GM23338 (cell line): Measurements from ENCODE around the gene SLC25A40. TPM values are rescaled to one million over a fixed set of nuclear protein-coding genes. Genes with fewer than 3 reads are reported as not detected.

Source experiments
- ATAC-seq: fragments of 200-7000 bp; cut with Tn5 transposase; 3 replicates; pipeline ENCODE4 v1.9.1; 2020
- DNase-seq: peaks from one replicate; pipeline ENCODE4 v3.0.0-alpha.2; 2015; ENCODE audit warnings: low spot score
- H2AFZ ChIP-seq: fragments of 200-600 bp; sonication (generic); 2 replicates; pipeline ENCODE4 v1.8.0; 2016; ENCODE audit warnings: antibody characterized with exemption, mild to moderate bottlenecking, moderate library complexity
- H3F3A ChIP-seq: fragments of 200-600 bp; sonication (generic); replicated peaks from 2 replicates; pipeline ENCODE4 v1.8.0; 2017; ENCODE audit warnings: antibody characterized with exemption, mixed run types, low read depth
- H3K27ac ChIP-seq: fragments of 200-600 bp; sonication (generic); 2 replicates; pipeline ENCODE4 v1.6.1; 2016; ENCODE audit warnings: low read depth
- H3K27me3 ChIP-seq: fragments of 200-600 bp; sonication (generic); 2 replicates; pipeline ENCODE4 v1.8.0; 2016; ENCODE audit warnings: mild to moderate bottlenecking, mixed run types, moderate library complexity; ENCODE audit not compliant: insufficient read depth
- H3K36me3 ChIP-seq: fragments of 200-600 bp; sonication (generic); 2 replicates; pipeline ENCODE4 v1.8.0; 2016; ENCODE audit warnings: mild to moderate bottlenecking; ENCODE audit not compliant: insufficient read depth
- H3K4me1 ChIP-seq: fragments of 200-600 bp; sonication (generic); 2 replicates; pipeline ENCODE4 v1.8.0; 2016; ENCODE audit warnings: mild to moderate bottlenecking, moderate library complexity; ENCODE audit not compliant: insufficient read depth
- H3K4me2 ChIP-seq: fragments of 200-600 bp; sonication (generic); 2 replicates; pipeline ENCODE4 v1.7.1; 2017; ENCODE audit warnings: mixed run types
- H3K4me3 ChIP-seq: fragments of 200-600 bp; sonication (generic); 2 replicates; pipeline ENCODE4 v1.6.1; 2016; ENCODE audit warnings: mixed run types
- H3K79me2 ChIP-seq: fragments of 200-600 bp; sonication (generic); replicated peaks from 2 replicates; pipeline ENCODE4 v1.8.0; 2017; ENCODE audit warnings: mild to moderate bottlenecking; ENCODE audit not compliant: insufficient read depth
- H3K9me2 ChIP-seq: fragments of 200-600 bp; sonication (generic); 2 replicates; pipeline ENCODE4 v1.8.0; 2017; ENCODE audit not compliant: insufficient read depth
- H4K20me1 ChIP-seq: fragments of 200-600 bp; sonication (generic); replicated peaks from 2 replicates; pipeline ENCODE4 v1.8.0; 2017; ENCODE audit warnings: mild to moderate bottlenecking; ENCODE audit not compliant: insufficient read depth
- H3K27ac Mint-ChIP-seq: 2 replicates; pipeline ENCODE4 v1.8.0; 2020; ENCODE audit warnings: inconsistent platforms, mild to moderate bottlenecking, moderate library complexity, mixed read lengths
- H3K27me3 Mint-ChIP-seq: 3 replicates; pipeline ENCODE4 v1.8.0; 2022; ENCODE audit warnings: low read depth, mild to moderate bottlenecking, moderate library complexity, mixed read lengths, inconsistent platforms; ENCODE audit not compliant: insufficient read depth, poor library complexity
- H3K36me3 Mint-ChIP-seq: 3 replicates; pipeline ENCODE4 v1.8.0; 2021; ENCODE audit warnings: low read depth, mild to moderate bottlenecking, inconsistent platforms, moderate library complexity, mixed read lengths
- H3K4me1 Mint-ChIP-seq: 3 replicates; pipeline ENCODE4 v1.8.0; 2020; ENCODE audit warnings: mild to moderate bottlenecking, inconsistent platforms, mixed read lengths
- H3K4me3 Mint-ChIP-seq: 3 replicates; pipeline ENCODE4 v1.8.0; 2021; ENCODE audit warnings: moderate library complexity, mild to moderate bottlenecking, inconsistent platforms, mixed read lengths
- H3K9me3 Mint-ChIP-seq: 3 replicates; pipeline ENCODE4 v1.8.0; 2020; ENCODE audit warnings: moderate library complexity, mild to moderate bottlenecking, inconsistent platforms, mixed read lengths
- CREB1 ChIP-seq: fragments of 250-450 bp; sonication (Bioruptor Pico); IDR thresholded peaks from 2 replicates; pipeline ENCODE4 v1.5.0; 2020; ENCODE audit warnings: low read depth, mild to moderate bottlenecking, moderate library complexity
- EZH2 ChIP-seq: fragments of 200-600 bp; sonication (generic); IDR thresholded peaks from one replicate; pipeline ENCODE4 v1.8.0; 2017; ENCODE audit warnings: antibody characterized with exemption, mild to moderate bottlenecking, low read depth; ENCODE audit not compliant: unreplicated experiment
- EZH2phosphoT487 ChIP-seq: fragments of 200-600 bp; sonication (generic); IDR thresholded peaks from one replicate; pipeline ENCODE4 v1.8.1; 2018; ENCODE audit warnings: antibody characterized with exemption; ENCODE audit not compliant: unreplicated experiment
- JUNB ChIP-seq: IDR thresholded peaks from one replicate; pipeline ENCODE4 v1.6.1; 2016; ENCODE audit warnings: antibody characterized with exemption; ENCODE audit not compliant: unreplicated experiment
- NANOG ChIP-seq: IDR thresholded peaks from 2 replicates; pipeline ENCODE4 v1.6.1; 2016; ENCODE audit warnings: antibody characterized with exemption, borderline replicate concordance
- POLR2AphosphoS5 ChIP-seq: IDR thresholded peaks from 2 replicates; pipeline ENCODE4 v1.6.1; 2016; ENCODE audit warnings: antibody characterized with exemption, low read depth
- STAT1 ChIP-seq: IDR thresholded peaks from one replicate; pipeline ENCODE4 v1.6.1; 2016; ENCODE audit warnings: antibody characterized with exemption; ENCODE audit not compliant: unreplicated experiment
- ZNF114 ChIP-seq: fragments of 250-450 bp; sonication (Bioruptor Pico); IDR thresholded peaks from 2 replicates; pipeline ENCODE4 v1.5.0; 2020; ENCODE audit warnings: mild to moderate bottlenecking, moderate library complexity
- ZNF331 ChIP-seq: fragments of 250-450 bp; sonication (Bioruptor Pico); IDR thresholded peaks from 2 replicates; pipeline ENCODE4 v1.5.0; 2020; ENCODE audit warnings: low read depth, mild to moderate bottlenecking, moderate library complexity
- polyA plus RNA-seq: library from polyadenylated mRNA; unstranded; fragments of >200 nt; fragmentation: Nextera tagmentation; extraction: Ambion mirVana; gene quantifications from 2 replicates; pipeline ENCODE4 v1.2.1, GENCODE V29; 2016
- total RNA-seq: library from RNA; depleted of rRNA; stranded (reverse); fragments of >200 nt; shearing (Covaris generic); gene quantifications from 2 replicates; pipeline ENCODE4 v1.2.3, GENCODE V29; 2014
- TF ChIP-seq, protein P1 (sequence below): fragments of 250-450 bp; sonication (Bioruptor Pico); IDR thresholded peaks from 2 replicates; pipeline ENCODE4 v1.5.0; 2020; ENCODE audit warnings: mild to moderate bottlenecking, moderate library complexity
- TF ChIP-seq, protein P2 (sequence below): IDR thresholded peaks from 2 replicates; pipeline ENCODE4 v1.6.1; 2016; ENCODE audit warnings: antibody characterized with exemption
- TF ChIP-seq, protein P3 (sequence below), 2 experiments: fragments of 200-600 bp in 1 of 2; sonication (generic) in 1 of 2; conservative IDR thresholded peaks; 2 replicates each; pipeline versions ENCODE4 v1.5.1 to v1.6.1; 2016 to 2017; ENCODE audit warnings: antibody characterized with exemption in 2 of 2, low read depth in 2 of 2, mild to moderate bottlenecking in 2 of 2, moderate library complexity in 1 of 2
- TF ChIP-seq, protein P4 (sequence below): IDR thresholded peaks from one replicate; pipeline ENCODE4 v1.6.1; 2018; ENCODE audit warnings: antibody characterized with exemption; ENCODE audit not compliant: unreplicated experiment

Gene SLC25A40
- total and polyA plus RNA-seq, 2 experiments from 2014 or later, result 8.4 to 30.7 TPM

DNA sequence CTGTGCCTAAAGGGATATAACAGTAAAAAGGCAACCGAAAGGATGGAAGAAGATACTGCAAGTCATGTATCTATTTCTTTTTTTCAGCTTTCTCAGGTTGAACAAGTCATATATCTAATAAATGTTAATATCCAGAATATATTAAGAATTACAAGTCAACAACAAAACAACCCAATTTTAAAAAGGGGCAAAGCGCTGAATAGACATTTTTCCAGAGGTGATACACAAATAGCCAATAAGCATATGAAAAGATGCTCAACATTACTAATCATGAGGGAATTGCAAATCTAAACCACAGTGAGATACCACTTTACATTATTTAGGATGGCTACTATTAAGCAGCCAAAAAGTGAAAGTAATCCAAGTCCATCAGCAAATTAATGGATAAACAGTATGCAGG lies 23.1 kb upstream of the SLC25A40 start:
- Histone ChIP-seq H3K4me3 (no peak overlapping the region), H3K79me2 (peaks cover 6% of the 10 kb centered on the region), H2AFZ (no peak overlapping the region), H3K4me1 (no peaks in the 10 kb centered on the region), H3F3A (no peaks in the 10 kb centered on the region), H3K27ac (no peak overlapping the region), H3K4me2 (no peak overlapping the region), H3K36me3 (peaks cover 36% of the 10 kb centered on the region), H3K27me3 (no peaks in the 10 kb centered on the region), H3K9me2 (no peaks in the 10 kb centered on the region), H4K20me1 (no peaks in the 10 kb centered on the region)
- Mint-ChIP-seq H3K4me3 (no peak overlapping the region), H3K9me3 (no peaks in the 10 kb centered on the region), H3K36me3 (peaks cover 71% of the 10 kb centered on the region), H3K27ac (no peak overlapping the region), H3K4me1 (no peaks in the 10 kb centered on the region), H3K27me3 (peaks cover 1% of the 10 kb centered on the region)
- TF ChIP-seq, protein P1, sequence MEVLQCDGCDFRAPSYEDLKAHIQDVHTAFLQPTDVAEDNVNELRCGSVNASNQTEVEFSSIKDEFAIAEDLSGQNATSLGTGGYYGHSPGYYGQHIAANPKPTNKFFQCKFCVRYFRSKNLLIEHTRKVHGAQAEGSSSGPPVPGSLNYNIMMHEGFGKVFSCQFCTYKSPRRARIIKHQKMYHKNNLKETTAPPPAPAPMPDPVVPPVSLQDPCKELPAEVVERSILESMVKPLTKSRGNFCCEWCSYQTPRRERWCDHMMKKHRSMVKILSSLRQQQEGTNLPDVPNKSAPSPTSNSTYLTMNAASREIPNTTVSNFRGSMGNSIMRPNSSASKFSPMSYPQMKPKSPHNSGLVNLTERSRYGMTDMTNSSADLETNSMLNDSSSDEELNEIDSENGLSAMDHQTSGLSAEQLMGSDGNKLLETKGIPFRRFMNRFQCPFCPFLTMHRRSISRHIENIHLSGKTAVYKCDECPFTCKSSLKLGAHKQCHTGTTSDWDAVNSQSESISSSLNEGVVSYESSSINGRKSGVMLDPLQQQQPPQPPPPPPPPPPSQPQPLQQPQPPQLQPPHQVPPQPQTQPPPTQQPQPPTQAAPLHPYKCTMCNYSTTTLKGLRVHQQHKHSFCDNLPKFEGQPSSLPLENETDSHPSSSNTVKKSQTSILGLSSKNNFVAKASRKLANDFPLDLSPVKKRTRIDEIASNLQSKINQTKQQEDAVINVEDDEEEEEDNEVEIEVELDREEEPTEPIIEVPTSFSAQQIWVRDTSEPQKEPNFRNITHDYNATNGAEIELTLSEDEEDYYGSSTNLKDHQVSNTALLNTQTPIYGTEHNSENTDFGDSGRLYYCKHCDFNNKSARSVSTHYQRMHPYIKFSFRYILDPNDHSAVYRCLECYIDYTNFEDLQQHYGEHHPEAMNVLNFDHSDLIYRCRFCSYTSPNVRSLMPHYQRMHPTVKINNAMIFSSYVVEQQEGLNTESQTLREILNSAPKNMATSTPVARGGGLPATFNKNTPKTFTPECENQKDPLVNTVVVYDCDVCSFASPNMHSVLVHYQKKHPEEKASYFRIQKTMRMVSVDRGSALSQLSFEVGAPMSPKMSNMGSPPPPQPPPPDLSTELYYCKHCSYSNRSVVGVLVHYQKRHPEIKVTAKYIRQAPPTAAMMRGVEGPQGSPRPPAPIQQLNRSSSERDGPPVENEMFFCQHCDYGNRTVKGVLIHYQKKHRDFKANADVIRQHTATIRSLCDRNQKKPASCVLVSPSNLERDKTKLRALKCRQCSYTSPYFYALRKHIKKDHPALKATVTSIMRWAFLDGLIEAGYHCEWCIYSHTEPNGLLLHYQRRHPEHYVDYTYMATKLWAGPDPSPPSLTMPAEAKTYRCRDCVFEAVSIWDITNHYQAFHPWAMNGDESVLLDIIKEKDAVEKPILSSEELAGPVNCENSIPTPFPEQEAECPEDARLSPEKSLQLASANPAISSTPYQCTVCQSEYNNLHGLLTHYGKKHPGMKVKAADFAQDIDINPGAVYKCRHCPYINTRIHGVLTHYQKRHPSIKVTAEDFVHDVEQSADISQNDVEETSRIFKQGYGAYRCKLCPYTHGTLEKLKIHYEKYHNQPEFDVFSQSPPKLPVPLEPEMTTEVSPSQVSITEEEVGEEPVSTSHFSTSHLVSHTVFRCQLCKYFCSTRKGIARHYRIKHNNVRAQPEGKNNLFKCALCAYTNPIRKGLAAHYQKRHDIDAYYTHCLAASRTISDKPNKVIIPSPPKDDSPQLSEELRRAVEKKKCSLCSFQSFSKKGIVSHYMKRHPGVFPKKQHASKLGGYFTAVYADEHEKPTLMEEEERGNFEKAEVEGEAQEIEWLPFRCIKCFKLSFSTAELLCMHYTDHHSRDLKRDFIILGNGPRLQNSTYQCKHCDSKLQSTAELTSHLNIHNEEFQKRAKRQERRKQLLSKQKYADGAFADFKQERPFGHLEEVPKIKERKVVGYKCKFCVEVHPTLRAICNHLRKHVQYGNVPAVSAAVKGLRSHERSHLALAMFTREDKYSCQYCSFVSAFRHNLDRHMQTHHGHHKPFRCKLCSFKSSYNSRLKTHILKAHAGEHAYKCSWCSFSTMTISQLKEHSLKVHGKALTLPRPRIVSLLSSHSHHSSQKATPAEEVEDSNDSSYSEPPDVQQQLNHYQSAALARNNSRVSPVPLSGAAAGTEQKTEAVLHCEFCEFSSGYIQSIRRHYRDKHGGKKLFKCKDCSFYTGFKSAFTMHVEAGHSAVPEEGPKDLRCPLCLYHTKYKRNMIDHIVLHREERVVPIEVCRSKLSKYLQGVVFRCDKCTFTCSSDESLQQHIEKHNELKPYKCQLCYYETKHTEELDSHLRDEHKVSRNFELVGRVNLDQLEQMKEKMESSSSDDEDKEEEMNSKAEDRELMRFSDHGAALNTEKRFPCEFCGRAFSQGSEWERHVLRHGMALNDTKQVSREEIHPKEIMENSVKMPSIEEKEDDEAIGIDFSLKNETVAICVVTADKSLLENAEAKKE, result no peak
- TF ChIP-seq EZH2, result no peak
- no peak for TF ChIP-seq JUNB
- TF ChIP-seq, protein P2, sequence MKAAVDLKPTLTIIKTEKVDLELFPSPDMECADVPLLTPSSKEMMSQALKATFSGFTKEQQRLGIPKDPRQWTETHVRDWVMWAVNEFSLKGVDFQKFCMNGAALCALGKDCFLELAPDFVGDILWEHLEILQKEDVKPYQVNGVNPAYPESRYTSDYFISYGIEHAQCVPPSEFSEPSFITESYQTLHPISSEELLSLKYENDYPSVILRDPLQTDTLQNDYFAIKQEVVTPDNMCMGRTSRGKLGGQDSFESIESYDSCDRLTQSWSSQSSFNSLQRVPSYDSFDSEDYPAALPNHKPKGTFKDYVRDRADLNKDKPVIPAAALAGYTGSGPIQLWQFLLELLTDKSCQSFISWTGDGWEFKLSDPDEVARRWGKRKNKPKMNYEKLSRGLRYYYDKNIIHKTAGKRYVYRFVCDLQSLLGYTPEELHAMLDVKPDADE, result no peak
- TF ChIP-seq CREB1 (CRISPR knock-in tag), result no peak
- TF ChIP-seq, protein P3, sequence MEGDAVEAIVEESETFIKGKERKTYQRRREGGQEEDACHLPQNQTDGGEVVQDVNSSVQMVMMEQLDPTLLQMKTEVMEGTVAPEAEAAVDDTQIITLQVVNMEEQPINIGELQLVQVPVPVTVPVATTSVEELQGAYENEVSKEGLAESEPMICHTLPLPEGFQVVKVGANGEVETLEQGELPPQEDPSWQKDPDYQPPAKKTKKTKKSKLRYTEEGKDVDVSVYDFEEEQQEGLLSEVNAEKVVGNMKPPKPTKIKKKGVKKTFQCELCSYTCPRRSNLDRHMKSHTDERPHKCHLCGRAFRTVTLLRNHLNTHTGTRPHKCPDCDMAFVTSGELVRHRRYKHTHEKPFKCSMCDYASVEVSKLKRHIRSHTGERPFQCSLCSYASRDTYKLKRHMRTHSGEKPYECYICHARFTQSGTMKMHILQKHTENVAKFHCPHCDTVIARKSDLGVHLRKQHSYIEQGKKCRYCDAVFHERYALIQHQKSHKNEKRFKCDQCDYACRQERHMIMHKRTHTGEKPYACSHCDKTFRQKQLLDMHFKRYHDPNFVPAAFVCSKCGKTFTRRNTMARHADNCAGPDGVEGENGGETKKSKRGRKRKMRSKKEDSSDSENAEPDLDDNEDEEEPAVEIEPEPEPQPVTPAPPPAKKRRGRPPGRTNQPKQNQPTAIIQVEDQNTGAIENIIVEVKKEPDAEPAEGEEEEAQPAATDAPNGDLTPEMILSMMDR (conservative IDR thresholded peaks at IDR 0.05; ENCODE audit: low read depth in 2 of 2), result no peak
- no peak for TF ChIP-seq EZH2phosphoT487
- no peak for TF ChIP-seq POLR2AphosphoS5
- TF ChIP-seq, protein P4, sequence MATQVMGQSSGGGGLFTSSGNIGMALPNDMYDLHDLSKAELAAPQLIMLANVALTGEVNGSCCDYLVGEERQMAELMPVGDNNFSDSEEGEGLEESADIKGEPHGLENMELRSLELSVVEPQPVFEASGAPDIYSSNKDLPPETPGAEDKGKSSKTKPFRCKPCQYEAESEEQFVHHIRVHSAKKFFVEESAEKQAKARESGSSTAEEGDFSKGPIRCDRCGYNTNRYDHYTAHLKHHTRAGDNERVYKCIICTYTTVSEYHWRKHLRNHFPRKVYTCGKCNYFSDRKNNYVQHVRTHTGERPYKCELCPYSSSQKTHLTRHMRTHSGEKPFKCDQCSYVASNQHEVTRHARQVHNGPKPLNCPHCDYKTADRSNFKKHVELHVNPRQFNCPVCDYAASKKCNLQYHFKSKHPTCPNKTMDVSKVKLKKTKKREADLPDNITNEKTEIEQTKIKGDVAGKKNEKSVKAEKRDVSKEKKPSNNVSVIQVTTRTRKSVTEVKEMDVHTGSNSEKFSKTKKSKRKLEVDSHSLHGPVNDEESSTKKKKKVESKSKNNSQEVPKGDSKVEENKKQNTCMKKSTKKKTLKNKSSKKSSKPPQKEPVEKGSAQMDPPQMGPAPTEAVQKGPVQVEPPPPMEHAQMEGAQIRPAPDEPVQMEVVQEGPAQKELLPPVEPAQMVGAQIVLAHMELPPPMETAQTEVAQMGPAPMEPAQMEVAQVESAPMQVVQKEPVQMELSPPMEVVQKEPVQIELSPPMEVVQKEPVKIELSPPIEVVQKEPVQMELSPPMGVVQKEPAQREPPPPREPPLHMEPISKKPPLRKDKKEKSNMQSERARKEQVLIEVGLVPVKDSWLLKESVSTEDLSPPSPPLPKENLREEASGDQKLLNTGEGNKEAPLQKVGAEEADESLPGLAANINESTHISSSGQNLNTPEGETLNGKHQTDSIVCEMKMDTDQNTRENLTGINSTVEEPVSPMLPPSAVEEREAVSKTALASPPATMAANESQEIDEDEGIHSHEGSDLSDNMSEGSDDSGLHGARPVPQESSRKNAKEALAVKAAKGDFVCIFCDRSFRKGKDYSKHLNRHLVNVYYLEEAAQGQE, result no peak
- no peak for TF ChIP-seq NANOG
- TF ChIP-seq STAT1, result no peak
- TF ChIP-seq ZNF114 (CRISPR knock-in tag), result no peak
- no peak for TF ChIP-seq ZNF331
- ATAC-seq (no peak), DNase-seq (no peak)
